ENCODE results near the gene LMOD2. TPM values are rescaled to one million over a fixed set of nuclear protein-coding genes. Genes with fewer than 3 reads are reported as not detected.

LMOD2 gene
- total RNA-seq, 1 donor from 2014 or later: not detected

- ChIA-PET CTCF (no interaction called here), POLR2A (no interaction called here)
- Mint-ChIP-seq H3K27ac (no peak overlapping the region), H3K9me3 (no peaks in the 10 kb centered on the region), H3K4me3 (no peak overlapping the region), H3K36me3 (ENCODE audit: low read depth) (no peaks in the 10 kb centered on the region), H3K4me1 (no peaks in the 10 kb centered on the region), H3K27me3 (peaks cover 12% of the 10 kb centered on the region)
- intact Hi-C loops (cut with micrococcal nuclease): no loop called here
- ATAC-seq (ENCODE audit: low read depth) (no peak), DNase-seq (no peak)
- TF ChIP-seq, protein P1, sequence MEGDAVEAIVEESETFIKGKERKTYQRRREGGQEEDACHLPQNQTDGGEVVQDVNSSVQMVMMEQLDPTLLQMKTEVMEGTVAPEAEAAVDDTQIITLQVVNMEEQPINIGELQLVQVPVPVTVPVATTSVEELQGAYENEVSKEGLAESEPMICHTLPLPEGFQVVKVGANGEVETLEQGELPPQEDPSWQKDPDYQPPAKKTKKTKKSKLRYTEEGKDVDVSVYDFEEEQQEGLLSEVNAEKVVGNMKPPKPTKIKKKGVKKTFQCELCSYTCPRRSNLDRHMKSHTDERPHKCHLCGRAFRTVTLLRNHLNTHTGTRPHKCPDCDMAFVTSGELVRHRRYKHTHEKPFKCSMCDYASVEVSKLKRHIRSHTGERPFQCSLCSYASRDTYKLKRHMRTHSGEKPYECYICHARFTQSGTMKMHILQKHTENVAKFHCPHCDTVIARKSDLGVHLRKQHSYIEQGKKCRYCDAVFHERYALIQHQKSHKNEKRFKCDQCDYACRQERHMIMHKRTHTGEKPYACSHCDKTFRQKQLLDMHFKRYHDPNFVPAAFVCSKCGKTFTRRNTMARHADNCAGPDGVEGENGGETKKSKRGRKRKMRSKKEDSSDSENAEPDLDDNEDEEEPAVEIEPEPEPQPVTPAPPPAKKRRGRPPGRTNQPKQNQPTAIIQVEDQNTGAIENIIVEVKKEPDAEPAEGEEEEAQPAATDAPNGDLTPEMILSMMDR (IDR thresholded peaks at IDR 0.05): no peak
Measured at GRCh38 chr7:123662293-123662692, 6.6 kb downstream of the LMOD2 start.

DNA sequence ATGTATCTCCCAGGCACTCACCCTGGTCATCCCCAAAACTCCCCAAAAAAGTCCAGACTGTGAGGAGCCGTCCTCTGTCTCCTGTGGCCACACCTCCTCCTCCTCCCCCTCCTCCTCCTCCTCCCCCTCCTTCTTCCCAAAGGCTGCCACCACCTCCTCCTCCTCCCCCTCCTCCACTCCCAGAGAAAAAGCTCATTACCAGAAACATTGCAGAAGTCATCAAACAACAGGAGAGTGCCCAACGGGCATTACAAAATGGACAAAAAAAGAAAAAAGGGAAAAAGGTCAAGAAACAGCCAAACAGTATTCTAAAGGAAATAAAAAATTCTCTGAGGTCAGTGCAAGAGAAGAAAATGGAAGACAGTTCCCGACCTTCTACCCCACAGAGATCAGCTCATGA is 7.1 kb downstream of the LMOD2 start:
- no peaks in the 10 kb centered on the region for H3K4me1 Mint-ChIP-seq
- ChIA-PET CTCF (no interaction called here), POLR2A (no interaction called here)
- ATAC-seq (ENCODE audit: low read depth) (no peak), DNase-seq (no peak)
- peaks cover 12% of the 10 kb centered on the region for H3K27me3 Mint-ChIP-seq
- H3K27ac Mint-ChIP-seq: no peak overlapping the region
- intact Hi-C loops (cut with micrococcal nuclease): no loop called here
- H3K4me3 Mint-ChIP-seq: no peak overlapping the region
- TF ChIP-seq, protein P1 (IDR thresholded peaks at IDR 0.05): no peak
- no peaks in the 10 kb centered on the region for H3K9me3 Mint-ChIP-seq
- H3K36me3 Mint-ChIP-seq (ENCODE audit: low read depth): no peaks in the 10 kb centered on the region

DNA sequence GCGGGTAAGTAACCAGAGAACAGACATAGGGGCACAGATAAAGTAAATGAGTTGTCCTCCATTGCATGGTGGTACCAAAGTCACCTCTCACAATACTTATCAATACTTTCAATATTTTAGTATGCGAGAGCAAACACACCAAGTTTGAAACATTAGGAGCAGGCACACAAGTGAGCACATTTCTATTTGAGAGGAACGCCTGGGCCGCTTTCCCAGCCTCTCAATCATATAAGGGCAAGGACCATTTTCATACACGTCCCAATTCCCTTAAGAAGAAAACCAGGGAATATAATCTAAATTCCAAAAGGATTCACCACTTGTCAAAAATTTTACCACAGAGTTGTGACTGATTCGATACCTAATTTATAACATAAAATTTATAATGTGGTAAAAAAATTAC is 7.5 kb downstream of the LMOD2 start:
- ChIA-PET CTCF (no interaction called here), POLR2A (no interaction called here)
- H3K4me1 Mint-ChIP-seq: no peaks in the 10 kb centered on the region
- H3K36me3 Mint-ChIP-seq (ENCODE audit: low read depth): no peaks in the 10 kb centered on the region
- H3K9me3 Mint-ChIP-seq: no peaks in the 10 kb centered on the region
- H3K27ac Mint-ChIP-seq: no peak overlapping the region
- no peak overlapping the region for H3K4me3 Mint-ChIP-seq
- intact Hi-C loops (cut with micrococcal nuclease): no loop called here
- DNase-seq (no peak), ATAC-seq (ENCODE audit: low read depth) (no peak)
- H3K27me3 Mint-ChIP-seq: peaks cover 12% of the 10 kb centered on the region
- TF ChIP-seq, protein P1 (IDR thresholded peaks at IDR 0.05): no peak

DNA sequence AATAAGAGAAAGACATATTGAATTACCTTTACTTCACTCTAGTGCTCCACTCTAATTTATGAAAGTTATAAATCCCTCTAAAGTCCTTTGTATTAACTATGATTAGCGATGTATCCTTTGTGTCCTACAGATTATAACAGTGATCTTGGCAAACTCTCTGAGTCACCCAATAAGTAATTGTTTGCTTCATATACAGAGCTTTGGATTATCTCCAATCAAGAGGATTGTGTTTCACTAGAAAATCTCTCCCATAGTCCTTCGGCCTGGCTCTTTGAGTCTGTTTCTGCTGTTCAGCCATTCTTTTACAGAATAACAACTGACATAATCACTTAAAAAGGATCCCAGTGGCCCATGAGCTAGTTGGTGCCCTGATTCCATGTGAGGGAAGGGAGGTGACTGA is 9.5 kb downstream of the LMOD2 start:
- no peaks in the 10 kb centered on the region for H3K36me3 Mint-ChIP-seq (ENCODE audit: low read depth)
- no peak overlapping the region for H3K4me3 Mint-ChIP-seq
- intact Hi-C loops (cut with micrococcal nuclease): no loop called here
- H3K27me3 Mint-ChIP-seq: peaks cover 11% of the 10 kb centered on the region
- ChIA-PET CTCF (no interaction called here), POLR2A (no interaction called here)
- no peak for DNase-seq
- TF ChIP-seq, protein P1 (IDR thresholded peaks at IDR 0.05): no peak
- H3K4me1 Mint-ChIP-seq: no peaks in the 10 kb centered on the region
- no peaks in the 10 kb centered on the region for H3K9me3 Mint-ChIP-seq
- H3K27ac Mint-ChIP-seq: no peak overlapping the region
- no peak for ATAC-seq (ENCODE audit: low read depth)

- H3K4me1 Mint-ChIP-seq: no peaks in the 10 kb centered on the region
- H3K4me3 Mint-ChIP-seq: no peak overlapping the region
- H3K36me3 Mint-ChIP-seq (ENCODE audit: low read depth): no peaks in the 10 kb centered on the region
- no peak for ATAC-seq (ENCODE audit: low read depth)
- no peak overlapping the region for H3K27ac Mint-ChIP-seq
- CTCF ChIA-PET: no interaction called here
- POLR2A ChIA-PET: no interaction called here
- H3K9me3 Mint-ChIP-seq: no peaks in the 10 kb centered on the region
- TF ChIP-seq, protein P1 (IDR thresholded peaks at IDR 0.05): no peak
- intact Hi-C loops (cut with micrococcal nuclease): no loop called here
- peaks cover 11% of the 10 kb centered on the region for H3K27me3 Mint-ChIP-seq
- no peak for DNase-seq
Measured at GRCh38 chr7:123665896-123666295, 10.2 kb downstream of the LMOD2 start.
